AG04450 (cell line): ENCODE data around the gene KRABD2.
"Not testable (repeated sequence)": the region's sequence is repeated elsewhere in the genome, so short reads cannot be mapped to it uniquely, and the experiment has no call there.

Experiments
- CTCF ChIA-PET: fragments of 300-600, 350-600 bp; formaldehyde crosslinking; extraction: SDS; loops from one replicate; lab custom pipeline; 2022; ENCODE audit warnings: antibody characterized with exemption, inconsistent platforms; lab: Charles Lee
- POLR2A ChIA-PET: fragments of 350-600 bp; formaldehyde crosslinking; extraction: SDS; loops from one replicate; lab custom pipeline; 2021; ENCODE audit warnings: antibody characterized with exemption, inconsistent platforms; lab: Yijun Ruan, JAX
- DNase-seq: peaks from one replicate; pipeline ENCODE4 v3.0.0-alpha.2; 2011; ENCODE audit warnings: low read depth, low spot score
- H3K27ac ChIP-seq: one replicate; pipeline ENCODE4 v1.5.1; 2012; ENCODE audit warnings: low read depth, low read length, control low read depth
- H3K27me3 ChIP-seq: one replicate; pipeline ENCODE4 v1.6.0; 2012; ENCODE audit warnings: low read length; ENCODE audit not compliant: control insufficient read depth, insufficient read depth
- H3K4me3 ChIP-seq: 2 replicates; pipeline ENCODE4 v1.5.1; 2011; ENCODE audit warnings: mild to moderate bottlenecking, low read depth, low read length, control low read depth
- H3K9me3 ChIP-seq: 2 replicates; pipeline ENCODE4 v1.5.1; 2012; ENCODE audit warnings: low read length; ENCODE audit not compliant: control insufficient read depth, insufficient read depth
- CTCF ChIP-seq: IDR thresholded peaks from 2 replicates; pipeline ENCODE4 v1.5.1; 2011; ENCODE audit warnings: low read depth, low read length, control low read depth, inconsistent platforms

Gene KRABD2

GRCh38 chr17:8375738-8376259, 705 bp downstream of the KRABD2 start:
- DNase-seq = no peak
- POLR2A ChIA-PET = interaction anchor here (0.6 to 1.6 kb wide), 5 partner anchors 9 to 149 kb away, joined by 3 to 6 read pairs (median 4); partner anchors contain the start of gene SLC25A35
- H3K27me3 ChIP-seq = no peaks in the 10 kb centered on the region
- CTCF ChIA-PET = interaction anchor here (0.5 to 2.0 kb wide), 8 partner anchors 8 to 315 kb away, joined by 3 to 11 read pairs (median 4); no protein-coding TSS in a partner anchor
- no peaks in the 10 kb centered on the region; the same call in 1 of the 2 replicates for H3K9me3 ChIP-seq
- peak overlapping the region; percentile 65 for H3K27ac ChIP-seq
- peak overlapping the region; percentile 83 for H3K4me3 ChIP-seq
- no peak for TF ChIP-seq CTCF

DNA sequence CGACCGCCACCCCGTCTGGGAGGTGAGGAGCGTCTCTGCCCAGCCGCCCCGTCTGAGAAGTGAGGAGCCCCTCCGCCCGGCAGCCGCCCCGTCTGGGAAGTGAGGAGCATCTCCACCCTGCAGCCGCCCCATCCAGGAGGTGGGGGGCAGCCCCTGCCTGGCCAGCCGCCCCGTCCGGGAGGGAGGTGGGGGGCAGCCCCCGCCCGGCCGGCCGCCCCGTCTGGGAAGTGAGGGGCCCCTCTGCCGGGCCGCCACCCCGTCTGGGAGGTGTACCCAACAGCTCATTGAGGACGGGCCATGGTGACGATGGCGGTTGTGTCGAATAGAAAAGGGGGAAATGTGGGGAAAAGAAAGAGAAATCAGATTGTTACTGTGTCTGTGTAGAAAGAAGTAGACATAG, 2.6 kb downstream of the KRABD2 start:
- DNase-seq, H3K27ac ChIP-seq, H3K27me3 ChIP-seq, CTCF ChIA-PET, H3K9me3 ChIP-seq, POLR2A ChIA-PET, H3K4me3 ChIP-seq: not testable (repeated sequence)

- ChIA-PET POLR2A (no interaction called here), CTCF (no interaction called here)
- Histone ChIP-seq H3K4me3 (no peak overlapping the region), H3K9me3 (no peaks in the 10 kb centered on the region; the same call in 1 of the 2 replicates), H3K27me3 (no peaks in the 10 kb centered on the region), H3K27ac (no peak overlapping the region)
- no peak for DNase-seq
- no peak for TF ChIP-seq CTCF
Measured at GRCh38 chr17:8372422-8372821, 4.1 kb downstream of the KRABD2 start.

- TF ChIP-seq CTCF = no peak
- Histone ChIP-seq H3K27me3 (no peaks in the 10 kb centered on the region), H3K4me3 (no peak overlapping the region), H3K27ac (no peak overlapping the region), H3K9me3 (no peaks in the 10 kb centered on the region; the same call in 1 of the 2 replicates)
- CTCF ChIA-PET = no interaction called here
- DNase-seq = no peak
- POLR2A ChIA-PET = no interaction called here
Measured at GRCh38 chr17:8371786-8372185, 4.7 kb downstream of the KRABD2 start.

- Histone ChIP-seq H3K27me3 (no peaks in the 10 kb centered on the region), H3K27ac (no peak overlapping the region), H3K9me3 (no peaks in the 10 kb centered on the region), H3K4me3 (no peak overlapping the region)
- ChIA-PET CTCF (interaction anchor here (1.0 kb wide), 1 partner anchor 40 kb away, joined by 3 read pairs; no protein-coding TSS in a partner anchor), POLR2A (no interaction called here)
- TF ChIP-seq CTCF = no peak
- DNase-seq = no peak
Measured at GRCh38 chr17:8369944-8370343, 6.6 kb downstream of the KRABD2 start.
